A549 treated with CORT108297 at 1 μM for 4 hours (cell line): ENCODE results near the gene PLXDC2. TPM values are rescaled to one million over a fixed set of nuclear protein-coding genes. Genes with fewer than 3 reads are reported as not detected.

Source experiments
- total RNA-seq: library from RNA; stranded (reverse); fragments of 200-300 nt; extraction: Qiagen RNA extraction; gene quantifications from 5 replicates; pipeline ENCODE4 v1.2.3, GENCODE V29; 2022

The PLXDC2 gene
- 0.02 TPM in 3 of 5 replicates, not detected in the others for total RNA-seq

GRCh38 chr10:19816411-19817230 is at the start of gene PLXDC2:
TSS of gene PLXDC2 (plus strand) at chr10:19816432.

